ENCODE data around the gene EPS8L1.
A peak's percentile ranks its signal among the peaks of the same experiment; 100 is the strongest.

The EPS8L1 gene

GRCh38 chr19:55117663-55118391, 42.2 kb downstream of the EPS8L1 start:
- peak; percentile 97 to 98 for DNase-seq

- no peak for DNase-seq
Measured at GRCh38 chr19:55118401-55118991, 42.8 kb downstream of the EPS8L1 start.

- DNase-seq, result no peak
Measured at GRCh38 chr19:55119053-55119452, 43.4 kb downstream of the EPS8L1 start.

- no peak for DNase-seq
Measured at GRCh38 chr19:55131421-55131820, 55.8 kb downstream of the EPS8L1 start.

GRCh38 chr19:55132453-55133129, 56.9 kb downstream of the EPS8L1 start:
- DNase-seq, result no peak

GRCh38 chr19:55133639-55134444, 58.2 kb downstream of the EPS8L1 start:
- DNase-seq, result no peak

- DNase-seq, result no peak
Measured at GRCh38 chr19:55134736-55135135, 59.1 kb downstream of the EPS8L1 start.

- no peak for DNase-seq
Measured at GRCh38 chr19:55136399-55137102, 60.9 kb downstream of the EPS8L1 start.
